Gastroesophageal sphincter (tissue), 4 donors: Measurements from ENCODE around the gene COLEC11. TPM values are rescaled to one million over a fixed set of nuclear protein-coding genes. Genes with fewer than 3 reads are reported as not detected.

Experiments
- ATAC-seq: fragments of 150-250 bp; one replicate; pipeline ENCODE4 v1.9.1; 2016; ENCODE audit warnings: mild to moderate bottlenecking, moderate library complexity
- H3K27ac ChIP-seq, 4 donors: fragments of 200-600 bp; sonication (generic) in 3 of 4; 1 replicate in 3 of 4; 2 replicates in 1 of 4; pipeline ENCODE4 v1.5.1; 2016 to 2019
- H3K27me3 ChIP-seq: fragments of 200-600 bp; sonication (generic); one replicate; pipeline ENCODE4 v1.5.1; 2019
- H3K36me3 ChIP-seq, 2 donors: fragments of 200-600 bp; sonication (generic); one replicate each; pipeline ENCODE4 v1.5.1; 2019; ENCODE audit warnings: control low read depth in 1 of 2
- H3K4me1 ChIP-seq, 3 donors: fragments of 200-600 bp; sonication (generic); 1 replicate in 2 of 3; 2 replicates in 1 of 3; pipeline ENCODE4 v1.5.1; 2016 to 2019; ENCODE audit warnings: control low read depth in 2 of 3
- H3K4me3 ChIP-seq, 2 donors: fragments of 200-600 bp; sonication (generic); one replicate each; pipeline ENCODE4 v1.5.1; 2019; ENCODE audit warnings: mild to moderate bottlenecking in 1 of 2, moderate library complexity in 1 of 2
- H3K9me3 ChIP-seq, 3 donors: fragments of 200-600 bp; sonication (generic); one replicate each; pipeline ENCODE4 v1.5.1; 2017 to 2019; ENCODE audit warnings: control low read depth in 2 of 3
- EP300 ChIP-seq: sonication (generic); formaldehyde crosslinking; IDR thresholded peaks from one replicate; pipeline ENCODE4 v1.6.1; 2017; ENCODE audit warnings: antibody characterized with exemption, mild to moderate bottlenecking
- POLR2A ChIP-seq, 2 donors: fragments of 450-650 bp; IDR thresholded peaks; one replicate each; pipeline ENCODE4 v1.6.1; 2017; ENCODE audit warnings: antibody characterized with exemption in 2 of 2, mild to moderate bottlenecking in 2 of 2, moderate library complexity in 1 of 2
- POLR2AphosphoS5 ChIP-seq: sonication (generic); formaldehyde crosslinking; IDR thresholded peaks from one replicate; pipeline ENCODE4 v1.6.1; 2017; ENCODE audit warnings: antibody characterized with exemption
- WGBS, 2 donors: methylation state at CpG; one replicate each; pipeline ENCODE4 v1.1.5; 2018; ENCODE audit warnings: low coverage in 1 of 2; 5-methylcytosine and 5-hydroxymethylcytosine counted together
- total RNA-seq, 4 donors: library from RNA; depleted of rRNA; stranded (reverse); fragments of >200 nt; gene quantifications; one replicate each; pipeline ENCODE4 v1.1.0, GENCODE V29; 2016
- TF ChIP-seq, protein P1 (sequence below), 4 experiments: fragments of 200-600 bp in 2 of 4; fragments of 450-650 bp in 2 of 4; sonication (generic) in 1 of 4; IDR thresholded peaks; one replicate each; pipeline ENCODE4 v1.5.1; 2017 to 2019; ENCODE audit warnings: antibody characterized with exemption in 4 of 4, mild to moderate bottlenecking in 2 of 4, moderate library complexity in 2 of 4

COLEC11 gene
- total RNA-seq, 4 donors from 2014 or later = 0.57 to 5.0 (median 3.1) TPM

- TF ChIP-seq POLR2A (IDR thresholded peaks at IDR 0.05) (no peak), EP300 (no peak), POLR2AphosphoS5 (no peak)
- TF ChIP-seq, protein P1, sequence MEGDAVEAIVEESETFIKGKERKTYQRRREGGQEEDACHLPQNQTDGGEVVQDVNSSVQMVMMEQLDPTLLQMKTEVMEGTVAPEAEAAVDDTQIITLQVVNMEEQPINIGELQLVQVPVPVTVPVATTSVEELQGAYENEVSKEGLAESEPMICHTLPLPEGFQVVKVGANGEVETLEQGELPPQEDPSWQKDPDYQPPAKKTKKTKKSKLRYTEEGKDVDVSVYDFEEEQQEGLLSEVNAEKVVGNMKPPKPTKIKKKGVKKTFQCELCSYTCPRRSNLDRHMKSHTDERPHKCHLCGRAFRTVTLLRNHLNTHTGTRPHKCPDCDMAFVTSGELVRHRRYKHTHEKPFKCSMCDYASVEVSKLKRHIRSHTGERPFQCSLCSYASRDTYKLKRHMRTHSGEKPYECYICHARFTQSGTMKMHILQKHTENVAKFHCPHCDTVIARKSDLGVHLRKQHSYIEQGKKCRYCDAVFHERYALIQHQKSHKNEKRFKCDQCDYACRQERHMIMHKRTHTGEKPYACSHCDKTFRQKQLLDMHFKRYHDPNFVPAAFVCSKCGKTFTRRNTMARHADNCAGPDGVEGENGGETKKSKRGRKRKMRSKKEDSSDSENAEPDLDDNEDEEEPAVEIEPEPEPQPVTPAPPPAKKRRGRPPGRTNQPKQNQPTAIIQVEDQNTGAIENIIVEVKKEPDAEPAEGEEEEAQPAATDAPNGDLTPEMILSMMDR (IDR thresholded peaks at IDR 0.05) = no peak
- no peak for ATAC-seq
- 67 to 100% methylated on average over 1 to 2 of the region's 8 CpGs for WGBS, 2 donors
Observed at GRCh38 chr2:3638456-3638810, 43.5 kb downstream of the COLEC11 start.

GRCh38 chr2:3639015-3639630, 44.2 kb downstream of the COLEC11 start:
- Histone ChIP-seq H3K4me1 (no peaks in the 10 kb centered on the region), H3K4me3 (no peak overlapping the region), H3K36me3 (no peaks in the 10 kb centered on the region), H3K9me3 (no peaks in the 10 kb centered on the region), H3K27ac (no peak overlapping the region), H3K27me3 (no peaks in the 10 kb centered on the region)
- TF ChIP-seq, protein P1 (IDR thresholded peaks at IDR 0.05) = no peak
- no peak for TF ChIP-seq POLR2A (IDR thresholded peaks at IDR 0.05)
- no peak for ATAC-seq
- 87% methylated on average over 3 to 9 of the region's 10 CpGs for WGBS, 2 donors

More at GRCh38 chr2:3638456-3638810, 43.5 kb downstream of the COLEC11 start:
- H3K4me3 ChIP-seq = no peak overlapping the region
- H3K36me3 ChIP-seq = no peaks in the 10 kb centered on the region
- H3K4me1 ChIP-seq = no peaks in the 10 kb centered on the region
- no peaks in the 10 kb centered on the region for H3K9me3 ChIP-seq
- no peaks in the 10 kb centered on the region for H3K27me3 ChIP-seq
- H3K27ac ChIP-seq = no peak overlapping the region

DNA sequence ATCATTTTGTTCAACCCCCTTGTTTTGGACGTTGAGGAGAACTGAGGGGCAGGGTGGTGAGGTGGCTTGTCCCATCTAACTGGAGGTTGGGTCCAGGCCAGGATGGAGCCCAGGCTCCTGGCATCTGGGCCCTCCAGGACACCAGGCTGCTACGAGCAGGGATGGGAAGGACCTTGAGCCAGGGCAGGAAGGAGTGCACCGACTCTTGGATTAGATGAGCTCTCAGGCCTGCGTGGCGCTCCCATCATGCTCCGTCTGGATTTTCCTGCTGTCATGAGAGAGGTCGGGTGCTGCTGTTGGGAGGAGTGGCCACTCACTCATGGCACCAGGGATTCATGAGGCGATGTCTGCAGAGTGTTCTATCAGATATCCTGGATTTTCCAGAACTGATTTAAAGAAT, 44.7 kb downstream of the COLEC11 start:
- no peaks in the 10 kb centered on the region for H3K27me3 ChIP-seq
- TF ChIP-seq, protein P1 (IDR thresholded peaks at IDR 0.05) = no peak
- TF ChIP-seq EP300 = no peak
- no peak for TF ChIP-seq POLR2AphosphoS5
- no peak for TF ChIP-seq POLR2A (IDR thresholded peaks at IDR 0.05)
- no peak overlapping the region for H3K27ac ChIP-seq
- WGBS, 2 donors = 85 to 87% methylated on average over 4 to 5 of the region's 8 CpGs
- ATAC-seq = no peak
- H3K36me3 ChIP-seq = no peaks in the 10 kb centered on the region
- no peaks in the 10 kb centered on the region for H3K4me1 ChIP-seq
- no peaks in the 10 kb centered on the region for H3K9me3 ChIP-seq
- H3K4me3 ChIP-seq = no peak overlapping the region

- TF ChIP-seq, protein P1 (IDR thresholded peaks at IDR 0.05) = no peak
- TF ChIP-seq POLR2AphosphoS5 (no peak), POLR2A (IDR thresholded peaks at IDR 0.05) (no peak), EP300 (no peak)
- Histone ChIP-seq H3K4me3 (no peak overlapping the region), H3K9me3 (no peaks in the 10 kb centered on the region), H3K27ac (no peak overlapping the region), H3K27me3 (no peaks in the 10 kb centered on the region), H3K36me3 (no peaks in the 10 kb centered on the region), H3K4me1 (no peaks in the 10 kb centered on the region)
- WGBS, 2 donors = 72 to 88% methylated on average over 4 to 8 of the region's 13 CpGs
- no peak for ATAC-seq
Observed at GRCh38 chr2:3641181-3641580, 46.3 kb downstream of the COLEC11 start.

DNA sequence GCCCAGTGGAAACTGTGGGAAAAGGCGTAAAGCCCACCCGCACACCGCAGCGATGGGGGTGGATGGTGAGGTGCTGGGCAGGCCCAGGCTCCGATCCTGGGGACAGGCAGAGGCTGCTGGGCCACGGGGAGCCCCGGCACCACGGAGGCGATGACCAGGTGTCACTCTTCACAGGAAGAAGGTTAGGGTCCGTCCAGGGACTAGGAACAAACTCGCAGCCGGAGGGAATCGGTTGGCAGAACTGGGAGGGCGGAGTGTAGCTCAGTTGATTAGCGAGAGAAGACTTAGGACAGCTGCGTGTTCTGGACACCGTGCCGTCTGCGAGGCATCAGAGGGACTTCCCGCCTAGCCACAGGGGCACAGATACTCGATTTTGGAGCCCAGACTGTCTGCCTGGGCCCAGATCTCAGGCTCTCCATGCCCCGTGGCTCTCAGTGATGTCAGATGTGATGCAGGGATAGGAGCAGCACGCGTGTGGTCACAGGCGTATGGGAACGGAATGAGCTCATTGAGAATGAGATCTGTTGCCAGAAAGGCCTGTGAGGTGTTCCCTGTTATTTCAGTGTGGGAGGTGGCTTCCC, 47.0 kb downstream of the COLEC11 start:
- ATAC-seq = no peak
- WGBS, 2 donors = 79 to 90% methylated on average over 2 to 16 of the region's 26 CpGs

More for the DNA sequence above, 47.0 kb downstream of the COLEC11 start:
- H3K9me3 ChIP-seq = no peaks in the 10 kb centered on the region
- H3K4me1 ChIP-seq = no peaks in the 10 kb centered on the region
- no peak overlapping the region for H3K27ac ChIP-seq
- no peaks in the 10 kb centered on the region for H3K36me3 ChIP-seq
- TF ChIP-seq, protein P1 (IDR thresholded peaks at IDR 0.05) = no peak
- TF ChIP-seq EP300 (no peak), POLR2AphosphoS5 (no peak), POLR2A (IDR thresholded peaks at IDR 0.05) (no peak)
- no peaks in the 10 kb centered on the region for H3K27me3 ChIP-seq
- no peak overlapping the region for H3K4me3 ChIP-seq
